T-helper 2 cell treated with Interferon-gamma antibody and Interleukin-4, amounts not matched to agents 5 μg/mL and 100 μg/mL, for 36 hours (primary cell): ENCODE data around the gene SMIM5.

Experiments
- DNase-seq: peaks from one replicate; pipeline ENCODE4 v3.0.0; 2021; ENCODE audit warnings: low spot score
- H3K27ac Mint-ChIP-seq: one replicate; pipeline ENCODE4 v1.8.0; 2021; ENCODE audit warnings: mild to moderate bottlenecking, mixed read lengths
- H3K27me3 Mint-ChIP-seq: one replicate; pipeline ENCODE4 v1.8.0; 2021; ENCODE audit warnings: low read depth, mixed read lengths
- H3K36me3 Mint-ChIP-seq: one replicate; pipeline ENCODE4 v1.8.0; 2021; ENCODE audit warnings: low read depth, mixed read lengths
- H3K4me1 Mint-ChIP-seq: one replicate; pipeline ENCODE4 v1.8.0; 2021; ENCODE audit warnings: low read depth, mixed read lengths
- H3K4me3 Mint-ChIP-seq: one replicate; pipeline ENCODE4 v1.8.0; 2022; ENCODE audit warnings: mild to moderate bottlenecking, moderate library complexity, mixed read lengths
- H3K9me3 Mint-ChIP-seq: one replicate; pipeline ENCODE4 v1.8.0; 2021; ENCODE audit warnings: mixed read lengths

SMIM5 gene

DNA sequence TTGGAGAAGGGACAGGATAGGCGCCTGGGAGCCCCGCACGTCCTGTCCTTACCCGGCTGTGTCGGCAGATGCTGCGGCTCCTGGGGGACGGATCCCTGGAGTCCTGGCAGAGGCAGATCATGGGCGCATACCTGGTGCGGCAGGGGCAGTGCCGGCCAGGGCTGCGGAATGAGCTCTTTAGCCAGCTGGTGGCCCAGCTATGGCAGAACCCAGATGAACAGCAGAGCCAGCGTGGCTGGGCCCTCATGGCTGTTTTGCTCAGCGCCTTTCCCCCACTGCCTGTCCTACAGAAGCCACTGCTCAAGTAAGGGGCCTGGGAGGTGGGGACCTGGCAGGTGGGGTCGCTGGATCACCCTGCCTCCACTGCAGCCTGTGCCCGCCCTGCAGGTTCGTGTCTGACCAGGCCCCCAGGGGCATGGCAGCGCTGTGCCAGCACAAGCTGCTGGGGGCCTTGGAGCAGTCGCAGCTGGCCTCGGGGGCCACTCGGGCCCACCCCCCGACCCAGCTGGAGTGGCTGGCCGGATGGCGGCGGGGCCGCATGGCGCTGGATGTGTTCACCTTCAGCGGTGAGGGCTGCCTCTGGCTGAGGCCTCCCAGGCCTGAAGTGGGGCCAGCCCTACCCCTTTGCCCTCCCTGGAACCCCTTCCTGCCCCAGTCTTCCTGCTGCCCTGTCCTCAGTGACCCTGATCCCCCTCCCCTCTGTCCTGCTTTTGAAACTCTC is 20.2 kb upstream of the SMIM5 start:
- Mint-ChIP-seq H3K27me3 (no peaks in the 10 kb centered on the region), H3K4me1 (no peaks in the 10 kb centered on the region), H3K27ac (no peak overlapping the region), H3K9me3 (no peaks in the 10 kb centered on the region), H3K4me3 (no peak overlapping the region), H3K36me3 (no peaks in the 10 kb centered on the region)
- no peak for DNase-seq

GRCh38 chr17:75614006-75614405 is 19.2 kb upstream of the SMIM5 start:
- H3K4me1 Mint-ChIP-seq, result no peaks in the 10 kb centered on the region
- no peaks in the 10 kb centered on the region for H3K27me3 Mint-ChIP-seq
- no peak for DNase-seq
- no peak overlapping the region for H3K4me3 Mint-ChIP-seq
- H3K27ac Mint-ChIP-seq, result no peak overlapping the region
- H3K36me3 Mint-ChIP-seq, result no peaks in the 10 kb centered on the region
- no peaks in the 10 kb centered on the region for H3K9me3 Mint-ChIP-seq

GRCh38 chr17:75614556-75615270 is 18.5 kb upstream of the SMIM5 start:
- DNase-seq, result no peak
- no peak overlapping the region for H3K4me3 Mint-ChIP-seq
- H3K4me1 Mint-ChIP-seq, result no peaks in the 10 kb centered on the region
- no peak overlapping the region for H3K27ac Mint-ChIP-seq
- no peaks in the 10 kb centered on the region for H3K9me3 Mint-ChIP-seq
- no peaks in the 10 kb centered on the region for H3K27me3 Mint-ChIP-seq
- H3K36me3 Mint-ChIP-seq, result no peaks in the 10 kb centered on the region

- Mint-ChIP-seq H3K36me3 (no peaks in the 10 kb centered on the region), H3K9me3 (no peaks in the 10 kb centered on the region)
Measured at GRCh38 chr17:75615301-75615700, 17.9 kb upstream of the SMIM5 start.

DNA sequence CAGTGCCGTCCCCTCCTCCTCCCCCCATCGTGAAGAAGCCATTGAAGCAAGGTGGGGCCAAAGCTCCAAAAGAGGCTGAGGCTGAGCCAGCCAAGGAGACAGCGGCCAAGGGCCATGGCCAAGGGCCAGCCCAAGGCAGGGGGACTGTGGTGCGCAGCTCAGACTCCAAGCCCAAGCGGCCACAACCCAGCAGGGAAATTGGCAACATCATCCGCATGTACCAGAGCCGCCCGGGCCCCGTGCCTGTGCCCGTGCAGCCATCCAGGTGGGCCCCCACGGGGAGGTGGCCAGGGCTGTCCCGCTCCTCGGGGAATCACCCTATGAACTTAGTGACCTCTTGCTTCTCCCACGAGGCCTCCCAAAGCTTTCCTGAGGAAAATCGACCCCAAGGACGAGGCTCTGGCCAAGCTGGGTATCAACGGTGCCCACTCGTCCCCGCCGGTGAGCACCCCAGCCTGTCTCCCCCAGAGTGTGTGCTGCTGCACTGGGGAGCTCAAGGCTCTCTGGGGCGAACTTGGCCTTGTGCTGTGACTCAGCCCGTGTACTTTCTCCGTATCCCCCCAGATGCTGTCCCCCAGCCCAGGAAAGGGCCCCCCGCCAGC is 16.6 kb upstream of the SMIM5 start:
- Mint-ChIP-seq H3K27ac (no peak overlapping the region), H3K27me3 (no peaks in the 10 kb centered on the region), H3K36me3 (no peaks in the 10 kb centered on the region), H3K4me1 (no peaks in the 10 kb centered on the region), H3K9me3 (no peaks in the 10 kb centered on the region), H3K4me3 (no peak overlapping the region)
- DNase-seq, result no peak

More at GRCh38 chr17:75615301-75615700, 17.9 kb upstream of the SMIM5 start:
- Mint-ChIP-seq H3K27ac (no peak overlapping the region), H3K4me3 (no peak overlapping the region), H3K4me1 (no peaks in the 10 kb centered on the region), H3K27me3 (no peaks in the 10 kb centered on the region)
- no peak for DNase-seq

DNA sequence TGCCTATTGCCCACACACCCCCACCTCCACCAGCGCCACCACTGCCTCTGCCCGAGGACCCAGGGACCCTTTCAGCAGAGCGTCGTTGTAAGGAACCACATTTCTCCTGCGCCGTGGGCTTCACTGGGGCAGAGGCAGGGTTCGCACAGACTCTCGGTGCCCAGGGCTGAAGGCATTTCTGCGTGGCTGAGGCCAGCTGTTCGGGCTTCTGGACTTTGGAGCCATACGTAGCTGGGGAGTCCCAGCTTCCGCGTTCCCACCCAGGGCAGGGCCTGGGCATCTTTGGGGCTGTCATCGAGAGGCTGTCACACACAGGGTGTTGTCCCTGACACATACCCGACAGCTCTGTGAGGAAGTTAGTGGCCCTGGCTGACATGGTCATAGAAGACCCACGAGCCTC is 16.0 kb upstream of the SMIM5 start:
- no peaks in the 10 kb centered on the region for H3K9me3 Mint-ChIP-seq
- H3K4me3 Mint-ChIP-seq, result no peak overlapping the region
- H3K36me3 Mint-ChIP-seq, result no peaks in the 10 kb centered on the region
- no peaks in the 10 kb centered on the region for H3K4me1 Mint-ChIP-seq
- no peaks in the 10 kb centered on the region for H3K27me3 Mint-ChIP-seq
- H3K27ac Mint-ChIP-seq, result no peak overlapping the region
- DNase-seq, result no peak

GRCh38 chr17:75617675-75618074 is 15.6 kb upstream of the SMIM5 start:
- Mint-ChIP-seq H3K36me3 (no peaks in the 10 kb centered on the region), H3K4me3 (no peak overlapping the region), H3K4me1 (no peaks in the 10 kb centered on the region), H3K9me3 (no peaks in the 10 kb centered on the region), H3K27ac (no peak overlapping the region), H3K27me3 (no peaks in the 10 kb centered on the region)
- no peak for DNase-seq

DNA sequence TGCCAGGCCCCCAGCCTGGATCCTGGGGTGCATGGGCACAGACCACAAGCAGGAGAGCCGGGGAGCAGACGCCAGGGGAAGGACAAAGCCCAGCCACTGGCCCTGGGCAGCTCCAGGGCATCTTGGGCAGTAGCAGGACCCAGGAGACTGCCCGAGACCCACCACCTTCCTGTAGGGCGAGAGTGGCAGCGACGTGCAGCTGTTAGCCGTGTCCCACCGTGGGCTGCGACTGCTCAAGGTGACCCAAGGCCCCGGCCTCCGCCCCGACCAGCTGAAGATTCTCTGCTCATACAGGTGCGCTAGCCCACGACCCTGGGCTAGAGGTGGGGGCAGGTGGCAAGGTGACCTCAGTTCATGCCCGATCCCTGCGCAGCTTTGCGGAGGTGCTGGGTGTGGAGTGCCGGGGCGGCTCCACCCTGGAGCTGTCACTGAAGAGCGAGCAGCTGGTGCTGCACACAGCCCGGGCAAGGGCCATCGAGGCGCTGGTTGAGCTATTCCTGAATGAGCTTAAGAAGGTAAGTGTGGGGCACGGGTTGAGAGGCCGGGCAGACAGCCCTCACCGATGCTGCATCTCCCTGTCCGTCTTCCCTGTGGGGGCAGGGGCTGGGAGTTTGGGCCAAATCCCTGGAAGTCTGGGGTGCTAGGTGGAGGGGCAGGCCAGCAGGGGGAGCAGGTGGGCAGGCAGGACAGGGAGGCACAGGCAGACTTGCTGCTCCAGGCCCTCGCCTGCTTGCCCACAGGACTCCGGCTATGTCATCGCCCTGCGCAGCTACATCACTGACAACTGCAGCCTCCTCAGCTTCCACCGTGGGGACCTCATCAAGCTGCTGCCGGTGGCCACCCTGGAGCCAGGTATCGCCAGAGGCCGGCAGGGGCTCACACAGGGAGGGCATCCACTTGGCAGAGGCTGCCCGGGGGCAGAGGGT is 13.5 kb upstream of the SMIM5 start:
- no peaks in the 10 kb centered on the region for H3K4me1 Mint-ChIP-seq

GRCh38 chr17:75621489-75621888 is 11.7 kb upstream of the SMIM5 start:
- Mint-ChIP-seq H3K27ac (no peak overlapping the region), H3K27me3 (no peaks in the 10 kb centered on the region), H3K36me3 (no peaks in the 10 kb centered on the region), H3K4me3 (no peak overlapping the region), H3K4me1 (no peaks in the 10 kb centered on the region), H3K9me3 (no peaks in the 10 kb centered on the region)
- DNase-seq, result no peak

More for the DNA sequence above, 13.5 kb upstream of the SMIM5 start:
- Mint-ChIP-seq H3K4me3 (no peak overlapping the region), H3K9me3 (no peaks in the 10 kb centered on the region), H3K27ac (no peak overlapping the region), H3K36me3 (no peaks in the 10 kb centered on the region), H3K27me3 (no peaks in the 10 kb centered on the region)
- DNase-seq, result no peak

DNA sequence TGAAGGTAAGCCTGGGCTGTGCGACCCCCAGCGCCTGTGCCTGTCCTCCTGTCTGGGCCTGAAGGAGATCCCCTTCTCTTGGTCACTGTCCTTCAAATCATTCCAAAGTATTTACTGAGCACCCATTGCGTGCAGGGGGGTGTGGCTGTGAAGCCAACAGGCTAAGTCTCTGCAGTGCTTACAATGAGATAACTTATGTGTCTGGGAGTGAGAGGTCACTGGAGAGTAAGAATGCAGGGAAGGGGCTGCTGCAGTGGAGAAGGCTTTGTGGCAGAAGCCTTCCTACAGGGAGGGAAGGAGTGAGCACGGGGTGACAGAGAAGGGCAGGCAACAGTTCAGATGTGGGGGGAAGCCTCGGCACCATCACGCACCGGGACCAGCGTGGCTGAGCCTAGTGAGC is 11.2 kb upstream of the SMIM5 start:
- H3K36me3 Mint-ChIP-seq, result no peaks in the 10 kb centered on the region

GRCh38 chr17:75622771-75623273 is 10.4 kb upstream of the SMIM5 start:
- Mint-ChIP-seq H3K9me3 (no peaks in the 10 kb centered on the region), H3K36me3 (no peaks in the 10 kb centered on the region), H3K4me1 (no peaks in the 10 kb centered on the region), H3K4me3 (no peak overlapping the region), H3K27me3 (no peaks in the 10 kb centered on the region), H3K27ac (no peak overlapping the region)
- DNase-seq, result no peak

More for the DNA sequence above, 11.2 kb upstream of the SMIM5 start:
- H3K4me1 Mint-ChIP-seq, result no peaks in the 10 kb centered on the region
- H3K27me3 Mint-ChIP-seq, result no peaks in the 10 kb centered on the region
- no peak overlapping the region for H3K4me3 Mint-ChIP-seq
- H3K9me3 Mint-ChIP-seq, result no peaks in the 10 kb centered on the region
- DNase-seq, result no peak
- no peak overlapping the region for H3K27ac Mint-ChIP-seq

DNA sequence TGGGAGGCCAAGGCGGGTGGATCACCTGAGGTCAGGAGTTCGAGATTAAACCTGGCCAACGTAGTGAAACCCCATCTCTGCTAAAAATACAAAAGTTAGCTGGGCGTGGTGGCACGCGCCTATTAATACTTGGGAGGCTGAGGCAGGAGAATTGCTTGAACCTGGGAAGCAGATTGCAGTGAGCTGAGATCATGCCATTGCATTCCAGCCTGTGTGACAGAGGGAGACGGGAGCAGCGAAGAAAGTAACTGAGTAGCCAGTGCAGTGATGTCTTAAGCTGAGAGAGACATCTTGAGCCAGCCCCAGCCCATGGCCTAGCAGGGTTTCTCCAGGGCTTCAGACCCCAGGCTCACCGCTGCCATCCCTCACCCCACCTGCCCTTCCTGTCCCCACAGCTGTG is 9.8 kb upstream of the SMIM5 start:
- Mint-ChIP-seq H3K4me3 (no peak overlapping the region), H3K36me3 (no peaks in the 10 kb centered on the region), H3K27me3 (no peaks in the 10 kb centered on the region), H3K27ac (no peak overlapping the region), H3K4me1 (no peaks in the 10 kb centered on the region), H3K9me3 (no peaks in the 10 kb centered on the region)
- DNase-seq, result no peak

GRCh38 chr17:75624021-75624420 is 9.2 kb upstream of the SMIM5 start:
- Mint-ChIP-seq H3K36me3 (no peaks in the 10 kb centered on the region), H3K27ac (no peak overlapping the region), H3K9me3 (no peaks in the 10 kb centered on the region), H3K4me1 (no peaks in the 10 kb centered on the region), H3K4me3 (no peak overlapping the region), H3K27me3 (no peaks in the 10 kb centered on the region)
- DNase-seq, result no peak
